H1 (cell line): ENCODE results near the gene HIVEP3. TPM values are rescaled to one million over a fixed set of nuclear protein-coding genes. Genes with fewer than 3 reads are reported as not detected.

ENCODE experiments used
- CTCF ChIA-PET: fragments of 300-600 bp; sonication (Branson Sonifier 250); formaldehyde crosslinking; loops from one replicate; lab custom pipeline; 2021; ENCODE audit not compliant: partially characterized antibody; lab: Charles Lee
- POLR2A ChIA-PET: fragments of 300-600 bp; sonication (Branson Sonifier 250); formaldehyde crosslinking; loops from one replicate; lab custom pipeline; 2021; ENCODE audit warnings: inconsistent platforms; ENCODE audit not compliant: partially characterized antibody; lab: Charles Lee
- DNase-seq, 2 experiments: peaks; one replicate each; pipeline versions ENCODE4 v3.0.0 to v3.0.0-alpha.2; 2010 to 2022; ENCODE audit warnings: low spot score in 2 of 2, low read depth in 1 of 2, mixed read lengths in 1 of 2
- FAIRE-seq: peaks from 2 replicates; lab custom pipeline; 2011; peaks lifted over from hg19 to GRCh38; lab: Jason Lieb, UNC
- H2AFZ ChIP-seq: 2 replicates; pipeline ENCODE4 v1.8.1; 2012; ENCODE audit warnings: low read length, inconsistent platforms
- H2AK5ac ChIP-seq: 2 replicates; pipeline ENCODE4 v1.6.1; 2013; ENCODE audit warnings: low read depth, low read length
- H2BK120ac ChIP-seq: replicated peaks from 2 replicates; pipeline ENCODE3; 2013; ENCODE audit warnings: low read depth, low read length, inconsistent platforms
- H2BK12ac ChIP-seq: 2 replicates; pipeline ENCODE4 v1.6.1; 2013; ENCODE audit warnings: low read depth, low read length
- H2BK15ac ChIP-seq: 2 replicates; pipeline ENCODE4 v1.6.1; 2013; ENCODE audit warnings: low read length
- H2BK20ac ChIP-seq: 2 replicates; pipeline ENCODE4 v1.6.1; 2013; ENCODE audit warnings: low read length
- H2BK5ac ChIP-seq: 2 replicates; pipeline ENCODE4 v1.6.1; 2013; ENCODE audit warnings: low read depth, low read length
- H3K14ac ChIP-seq: 2 replicates; pipeline ENCODE4 v1.6.1; 2013; ENCODE audit warnings: inconsistent platforms; ENCODE audit not compliant: insufficient read length
- H3K18ac ChIP-seq: 2 replicates; pipeline ENCODE4 v1.6.1; 2013; ENCODE audit warnings: low read length; ENCODE audit errors: extremely low read depth
- H3K23ac ChIP-seq: 2 replicates; pipeline ENCODE4 v1.6.1; 2013; ENCODE audit warnings: inconsistent platforms; ENCODE audit not compliant: insufficient read length
- H3K23me2 ChIP-seq: 2 replicates; pipeline ENCODE4 v1.6.1; 2013; ENCODE audit warnings: low read depth, low read length
- H3K27ac ChIP-seq: 2 replicates; pipeline ENCODE4 v1.6.1; 2011; ENCODE audit warnings: low read depth, low read length, inconsistent platforms
- H3K27me3 ChIP-seq, 4 experiments: replicated peaks in 1 of 4; 1 replicate in 1 of 4; 2 replicates in 3 of 4; pipeline versions ENCODE4 v1.6.1 to v1.8.1; 2011 to 2013; ENCODE audit warnings: low read length in 3 of 4, mild to moderate bottlenecking in 3 of 4, inconsistent platforms in 2 of 4, mixed read lengths in 2 of 4, moderate library complexity in 1 of 4; ENCODE audit not compliant: control insufficient read depth in 3 of 4, insufficient read depth in 3 of 4; ENCODE audit errors: extremely low read depth in 1 of 4
- H3K36me3 ChIP-seq, 4 experiments: 2 replicates each; pipeline versions ENCODE4 v1.6.1 to v1.8.1; 2011 to 2013; ENCODE audit warnings: mild to moderate bottlenecking in 4 of 4, low read length in 3 of 4, moderate library complexity in 2 of 4, control low read depth in 1 of 4, inconsistent platforms in 1 of 4; ENCODE audit not compliant: insufficient read depth in 4 of 4, control insufficient read depth in 2 of 4
- H3K4ac ChIP-seq: replicated peaks from 2 replicates; pipeline ENCODE3; 2013; ENCODE audit warnings: low read length, low read depth, mixed read lengths, inconsistent platforms; ENCODE audit not compliant: insufficient read length
- H3K4me1 ChIP-seq, 4 experiments: replicated peaks in 1 of 4; 1 replicate in 1 of 4; 2 replicates in 3 of 4; pipeline versions ENCODE4 v1.6.1 to v1.8.1; 2011 to 2013; ENCODE audit warnings: low read length in 3 of 4, inconsistent platforms in 2 of 4, mixed read lengths in 1 of 4; ENCODE audit not compliant: insufficient read depth in 4 of 4, control insufficient read depth in 3 of 4
- H3K4me2 ChIP-seq, 2 experiments: 2 replicates each; pipeline versions ENCODE4 v1.6.1 to v1.8.1; 2011 to 2013; ENCODE audit warnings: low read depth in 2 of 2, low read length in 2 of 2, control low read depth in 1 of 2, inconsistent platforms in 1 of 2, mild to moderate bottlenecking in 1 of 2; ENCODE audit not compliant: insufficient read depth in 1 of 2
- H3K4me3 ChIP-seq, 4 experiments: fragments of 200-600, 300-600 bp in 1 of 4; sonication (generic), shearing (Covaris generic), sonication (Bioruptor Twin) in 1 of 4; 2 replicates each; pipeline versions ENCODE4 v1.5.1 to v1.8.1; 2011 to 2016; ENCODE audit warnings: low read length in 4 of 4, low read depth in 3 of 4, control low read depth in 2 of 4, inconsistent platforms in 2 of 4, mild to moderate bottlenecking in 2 of 4, mixed read lengths in 1 of 4, moderate library complexity in 1 of 4; ENCODE audit not compliant: insufficient read depth in 2 of 4; ENCODE audit errors: extremely low read depth in 1 of 4
- H3K56ac ChIP-seq: replicated peaks from 2 replicates; pipeline ENCODE3; 2013; ENCODE audit warnings: low read depth, mild to moderate bottlenecking, mixed read lengths, low read length, inconsistent platforms; ENCODE audit not compliant: insufficient read length
- H3K79me1 ChIP-seq: 2 replicates; pipeline ENCODE4 v1.6.1; 2013; ENCODE audit warnings: low read depth, low read length, control low read depth
- H3K79me2 ChIP-seq, 2 experiments: 2 replicates each; pipeline versions ENCODE4 v1.6.1 to v1.8.1; 2012 to 2013; ENCODE audit warnings: low read length in 2 of 2, mild to moderate bottlenecking in 2 of 2, inconsistent platforms in 1 of 2; ENCODE audit not compliant: insufficient read depth in 2 of 2, control insufficient read depth in 1 of 2
- H3K9ac ChIP-seq, 4 experiments: replicated peaks in 1 of 4; 1 replicate in 1 of 4; 2 replicates in 3 of 4; pipeline versions ENCODE4 v1.6.1 to v1.8.1; 2011 to 2013; ENCODE audit warnings: low read depth in 3 of 4, low read length in 3 of 4, control low read depth in 2 of 4, mild to moderate bottlenecking in 2 of 4, moderate library complexity in 2 of 4, inconsistent platforms in 1 of 4; ENCODE audit errors: extremely low read depth in 1 of 4
- H3K9me3 ChIP-seq, 2 experiments: 2 replicates each; pipeline versions ENCODE4 v1.6.1 to v1.8.1; 2012 to 2013; ENCODE audit warnings: mild to moderate bottlenecking in 2 of 2, moderate library complexity in 2 of 2, control low read depth in 1 of 2, inconsistent platforms in 1 of 2, low read depth in 1 of 2, low read length in 1 of 2, mixed read lengths in 1 of 2; ENCODE audit not compliant: insufficient read depth in 2 of 2
- H4K20me1 ChIP-seq, 2 experiments: replicated peaks in 1 of 2; 2 replicates each; pipeline versions ENCODE3 to v1.8.1; 2011 to 2013; ENCODE audit warnings: inconsistent platforms in 2 of 2, low read length in 2 of 2, mild to moderate bottlenecking in 1 of 2; ENCODE audit not compliant: insufficient read depth in 2 of 2, control insufficient read depth in 1 of 2
- H4K5ac ChIP-seq: 2 replicates; pipeline ENCODE4 v1.6.1; 2013; ENCODE audit warnings: low read length, low read depth, mixed read lengths, inconsistent platforms; ENCODE audit not compliant: insufficient read length
- H4K8ac ChIP-seq: 2 replicates; pipeline ENCODE4 v1.8.0; 2013; ENCODE audit warnings: mild to moderate bottlenecking, moderate library complexity, low read length, inconsistent platforms; ENCODE audit not compliant: insufficient read depth; ENCODE audit errors: extremely low read depth
- H4K91ac ChIP-seq: replicated peaks from 2 replicates; pipeline ENCODE3; 2013; ENCODE audit warnings: low read length, mixed read lengths, inconsistent platforms; ENCODE audit not compliant: insufficient read length
- ASH2L ChIP-seq: fragments of 200-600, 300-600 bp; sonication (generic); IDR thresholded peaks from one replicate; pipeline ENCODE4 v1.7.1; 2017; ENCODE audit warnings: low read length
- ATF2 ChIP-seq: IDR thresholded peaks from 2 replicates; pipeline ENCODE4 v1.6.1; 2012; ENCODE audit warnings: low read length, inconsistent platforms
- BACH1 ChIP-seq: IDR thresholded peaks from 2 replicates; pipeline ENCODE4 v1.6.1; 2012; ENCODE audit warnings: low read length, improper control_type of control experiment
- BRCA1 ChIP-seq: IDR thresholded peaks from 2 replicates; pipeline ENCODE4 v1.6.1; 2012; ENCODE audit warnings: low read depth, low read length, improper control_type of control experiment
- CBX8 ChIP-seq: fragments of 300-800, 300-1000 bp; sonication (generic); IDR thresholded peaks from 2 replicates; pipeline ENCODE4 v1.7.1; 2016; ENCODE audit warnings: low read depth, low read length, borderline replicate concordance
- GABPA ChIP-seq: IDR thresholded peaks from 2 replicates; pipeline ENCODE4 v1.6.1; 2011; ENCODE audit warnings: mild to moderate bottlenecking, low read length, moderate library complexity, borderline replicate concordance; ENCODE audit not compliant: insufficient read depth
- GTF2F1 ChIP-seq: IDR thresholded peaks from 2 replicates; pipeline ENCODE4 v1.6.1; 2012; ENCODE audit warnings: low read depth, low read length, improper control_type of control experiment, borderline replicate concordance
- NRF1 ChIP-seq: IDR thresholded peaks from 2 replicates; pipeline ENCODE4 v1.6.1; 2011; ENCODE audit warnings: mild to moderate bottlenecking, low read depth, low read length, improper control_type of control experiment
- PHF8 ChIP-seq: fragments of 200-600 bp; sonication (generic); conservative IDR thresholded peaks from 2 replicates; pipeline ENCODE4 v1.7.1; 2012; ENCODE audit warnings: low read depth, mild to moderate bottlenecking, inconsistent platforms, low read length, moderate library complexity
- POLR2A ChIP-seq, 2 experiments: IDR thresholded peaks; 1 replicate in 1 of 2; 2 replicates in 1 of 2; pipeline ENCODE4 v1.6.1; 2011; ENCODE audit warnings: low read depth in 2 of 2, low read length in 2 of 2, mild to moderate bottlenecking in 2 of 2; ENCODE audit errors: control extremely low read depth in 1 of 2
- TAF7 ChIP-seq: optimal IDR thresholded peaks from 2 replicates; pipeline ENCODE3; 2011; ENCODE audit warnings: low read depth, mild to moderate bottlenecking, inconsistent platforms, low read length, moderate library complexity, borderline replicate concordance
- TEAD4 ChIP-seq: IDR thresholded peaks from 2 replicates; pipeline ENCODE4 v1.6.1; 2012; ENCODE audit warnings: low read depth, low read length, inconsistent platforms, mixed read lengths
- USF2 ChIP-seq: IDR thresholded peaks from 2 replicates; pipeline ENCODE4 v1.6.1; 2011; ENCODE audit warnings: low read length, improper control_type of control experiment
- WGBS, 2 experiments: shearing (Covaris generic) in 1 of 2; methylation state at CpG; one replicate each; pipeline versions ENCODE4 v1.1.6 to v1.1.7; 2013 to 2015; ENCODE audit warnings: low lambda C conversion rate in 2 of 2, mixed read lengths in 2 of 2, inconsistent platforms in 1 of 2, low coverage in 1 of 2, missing lambda C conversion rate in 1 of 2; ENCODE audit not compliant: insufficient replicate concordance in 2 of 2, insufficient coverage in 1 of 2, insufficient read length in 1 of 2; ENCODE audit errors: extremely low coverage in 1 of 2, missing lambda C conversion rate in 1 of 2; 5-methylcytosine and 5-hydroxymethylcytosine counted together
- polyA plus RNA-seq, 7 experiments: library from polyadenylated mRNA; depleted of rRNA in 3 of 7; stranded (reverse) in 5 of 7; unstranded in 2 of 7; fragments of >200 nt in 5 of 7; fragments of 200-250 nt in 2 of 7; gene quantifications; 1 replicate in 5 of 7; 2 replicates in 1 of 7; 4 replicates in 1 of 7; pipeline versions ENCODE4 v1.2.1 to v1.2.3, GENCODE V29; 2011 to 2013; ENCODE audit warnings: missing spikeins in 2 of 7, mixed read lengths in 2 of 7
- total RNA-seq: library from RNA; stranded (reverse); fragmentation: NEBNext Ultra II Directional; extraction: Animal tissue kit (Norgen Biotek cat#: 25700); gene quantifications from 2 replicates; pipeline ENCODE4 v1.2.1, GENCODE V29; 2021

The HIVEP3 gene
- total and polyA plus RNA-seq, 2 of the 8 experiments (the other 6 are each of a cell fraction or from before 2014, with no cell fraction given) = 0.24 to 0.69 TPM

GRCh38 chr1:41631971-41632370 is 286.8 kb downstream of the HIVEP3 start:
- Histone ChIP-seq H3K4me2 (no peak overlapping the region), H4K5ac (no peak overlapping the region)
- no peak for FAIRE-seq
- TF ChIP-seq GABPA = no peak
- TF ChIP-seq BACH1 = no peak
- TF ChIP-seq TAF7 = no peak
- no peak for TF ChIP-seq GTF2F1
- no peak for TF ChIP-seq ASH2L
- no peak for TF ChIP-seq TEAD4
- no peak for TF ChIP-seq POLR2A (IDR thresholded peaks at IDR 0.05; ENCODE audit: control extremely low read depth in 1 of 2, low read depth in 2 of 2, low read length in 2 of 2)
- no peak for TF ChIP-seq CBX8
- TF ChIP-seq NRF1 = no peak
- TF ChIP-seq BRCA1 = no peak
- TF ChIP-seq ATF2 = no peak
- no peak for TF ChIP-seq USF2
- TF ChIP-seq PHF8 = no peak

More at GRCh38 chr1:41631971-41632370, 286.8 kb downstream of the HIVEP3 start:
- no peak for DNase-seq
- Histone ChIP-seq H3K23me2 (no peaks in the 10 kb centered on the region), H3K4ac (no peak overlapping the region), H3K4me1 (no peaks in the 10 kb centered on the region; a peak in 1 of 7 replicates), H2AFZ (no peak overlapping the region), H3K27me3 (no peaks in the 10 kb centered on the region), H3K9me3 (no peaks in the 10 kb centered on the region), H4K91ac (no peak overlapping the region), H3K27ac (no peak overlapping the region), H2BK20ac (no peak overlapping the region), H4K8ac (no peak overlapping the region), H3K14ac (no peak overlapping the region), H3K56ac (no peak overlapping the region), H3K79me2 (no peaks in the 10 kb centered on the region), H3K4me3 (no peak overlapping the region), H4K20me1 (no peaks in the 10 kb centered on the region), H2BK5ac (no peak overlapping the region), H3K79me1 (no peaks in the 10 kb centered on the region; the same call in 1 of the 2 replicates), H2AK5ac (no peak overlapping the region), H3K36me3 (no peaks in the 10 kb centered on the region), H2BK120ac (no peak overlapping the region), H3K18ac (no peak overlapping the region), H3K9ac (no peak overlapping the region), H2BK15ac (no peak overlapping the region), H2BK12ac (no peak overlapping the region), H3K23ac (no peak overlapping the region)
- POLR2A ChIA-PET = no interaction called here
- WGBS, 2 experiments = 88% methylated on average over 6 of the region's 6 CpGs; no CpG with 5 or more reads in 1 of the 2 experiments
- CTCF ChIA-PET = no interaction called here
